HFFc6 (cell line): ENCODE data around the gene CFAP52. TPM values are rescaled to one million over a fixed set of nuclear protein-coding genes. Genes with fewer than 3 reads are reported as not detected.

Experiments
- DNase-seq: peaks from one replicate; pipeline ENCODE4 v3.0.0-alpha.2; 2018
- H3K27ac Mint-ChIP-seq: 2 replicates; pipeline ENCODE4 v1.8.0; 2020; ENCODE audit warnings: mild to moderate bottlenecking, mixed read lengths
- H3K27me3 Mint-ChIP-seq: 2 replicates; pipeline ENCODE4 v1.8.0; 2021; ENCODE audit warnings: mild to moderate bottlenecking, moderate library complexity, mixed read lengths; ENCODE audit not compliant: insufficient read depth
- H3K36me3 Mint-ChIP-seq: 2 replicates; pipeline ENCODE4 v1.8.0; 2021; ENCODE audit warnings: low read depth, mixed read lengths
- H3K4me1 Mint-ChIP-seq: 2 replicates; pipeline ENCODE4 v1.8.0; 2020; ENCODE audit warnings: low read depth, mixed read lengths
- H3K4me3 Mint-ChIP-seq: 2 replicates; pipeline ENCODE4 v1.8.0; 2020; ENCODE audit warnings: mild to moderate bottlenecking, moderate library complexity, mixed read lengths
- H3K9me3 Mint-ChIP-seq: 2 replicates; pipeline ENCODE4 v1.8.0; 2020; ENCODE audit warnings: mild to moderate bottlenecking, mixed read lengths
- CTCF ChIP-seq: fragments of 200-600 bp; sonication (generic); IDR thresholded peaks from 2 replicates; pipeline ENCODE4 v1.5.0; 2021; ENCODE audit warnings: antibody characterized with exemption, mild to moderate bottlenecking
- total RNA-seq, 6 experiments: library from RNA; stranded (reverse); fragmentation: NEBNext Ultra II Directional; extraction: Animal tissue kit (Norgen Biotek cat#: 25700); gene quantifications; 2 replicates in 1 of 6; 3 replicates in 5 of 6; pipeline ENCODE4 v1.2.3, GENCODE V29; 2021

CFAP52 gene
- total RNA-seq, 6 experiments from 2014 or later: not detected

GRCh38 chr17:9612006-9612405, 35.6 kb downstream of the CFAP52 start:
- Mint-ChIP-seq H3K9me3 (peaks cover 5% of the 10 kb centered on the region; the same call in 1 of the 2 replicates), H3K36me3 (peaks cover 5% of the 10 kb centered on the region; the same call in 1 of the 2 replicates), H3K27me3 (no peaks in the 10 kb centered on the region), H3K4me3 (no peak overlapping the region), H3K4me1 (no peaks in the 10 kb centered on the region), H3K27ac (no peak overlapping the region)
- TF ChIP-seq CTCF: no peak
- no peak for DNase-seq

GRCh38 chr17:9615486-9615885, 39.0 kb downstream of the CFAP52 start:
- Mint-ChIP-seq H3K27me3 (no peaks in the 10 kb centered on the region), H3K27ac (no peak overlapping the region), H3K4me3 (no peak overlapping the region), H3K36me3 (no peaks in the 10 kb centered on the region), H3K9me3 (no peaks in the 10 kb centered on the region), H3K4me1 (no peaks in the 10 kb centered on the region)
- DNase-seq: no peak
- TF ChIP-seq CTCF: no peak

- no peak overlapping the region for H3K4me3 Mint-ChIP-seq
- TF ChIP-seq CTCF: no peak
- no peak for DNase-seq
- no peaks in the 10 kb centered on the region for H3K27me3 Mint-ChIP-seq
- peaks cover 19% of the 10 kb centered on the region for H3K9me3 Mint-ChIP-seq
- H3K36me3 Mint-ChIP-seq: no peaks in the 10 kb centered on the region
- H3K4me1 Mint-ChIP-seq: no peaks in the 10 kb centered on the region
- no peak overlapping the region for H3K27ac Mint-ChIP-seq
Measured at GRCh38 chr17:9622961-9623360, 46.5 kb downstream of the CFAP52 start.

- no peak for DNase-seq
- Mint-ChIP-seq H3K27ac (no peak overlapping the region), H3K9me3 (peaks cover 28% of the 10 kb centered on the region), H3K27me3 (peaks cover 1% of the 10 kb centered on the region; the same call in 1 of the 2 replicates), H3K4me3 (no peak overlapping the region), H3K4me1 (no peaks in the 10 kb centered on the region), H3K36me3 (peaks cover 6% of the 10 kb centered on the region; the same call in 1 of the 2 replicates)
- no peak for TF ChIP-seq CTCF
Measured at GRCh38 chr17:9628509-9628908, 52.1 kb downstream of the CFAP52 start.

GRCh38 chr17:9632741-9633140, 56.3 kb downstream of the CFAP52 start:
- TF ChIP-seq CTCF: no peak
- peaks cover 1% of the 10 kb centered on the region; the same call in 1 of the 2 replicates for H3K27me3 Mint-ChIP-seq
- peaks cover 46% of the 10 kb centered on the region for H3K9me3 Mint-ChIP-seq
- no peak for DNase-seq
- H3K36me3 Mint-ChIP-seq: peaks cover 6% of the 10 kb centered on the region; the same call in 1 of the 2 replicates
- no peak overlapping the region for H3K27ac Mint-ChIP-seq
- no peak overlapping the region for H3K4me3 Mint-ChIP-seq
- no peaks in the 10 kb centered on the region for H3K4me1 Mint-ChIP-seq

GRCh38 chr17:9635340-9635739, 58.9 kb downstream of the CFAP52 start:
- peaks cover 6% of the 10 kb centered on the region; the same call in 1 of the 2 replicates for H3K36me3 Mint-ChIP-seq
- peaks cover 55% of the 10 kb centered on the region for H3K9me3 Mint-ChIP-seq
- TF ChIP-seq CTCF: no peak
- H3K27ac Mint-ChIP-seq: no peak overlapping the region
- no peaks in the 10 kb centered on the region; the same call in 1 of the 2 replicates for H3K27me3 Mint-ChIP-seq
- H3K4me1 Mint-ChIP-seq: no peaks in the 10 kb centered on the region
- DNase-seq: no peak
- H3K4me3 Mint-ChIP-seq: no peak overlapping the region
